Frontal cortex (tissue), 4 donors: ENCODE measurements around the gene SSUH2. TPM values are rescaled to one million over a fixed set of nuclear protein-coding genes. Genes with fewer than 3 reads are reported as not detected.
"Not testable (repeated sequence)": the region's sequence is repeated elsewhere in the genome, so short reads cannot be mapped to it uniquely, and the experiment has no call there.

ENCODE experiments used
- DNase-seq, 2 donors: peaks; one replicate each; pipeline ENCODE4 v3.0.0; 2012; ENCODE audit warnings: low spot score in 2 of 2
- FAIRE-seq: peaks from 2 replicates; lab custom pipeline; 2012; peaks lifted over from hg19 to GRCh38; lab: Jason Lieb, UNC
- total RNA-seq: library from RNA; depleted of rRNA; stranded (reverse); fragments of >200 nt; gene quantifications from one replicate; pipeline ENCODE4 v1.2.3, GENCODE V29; 2014
- donor health status: control.
- donor health status: control.
- donor health status: control.

Gene SSUH2
- total RNA-seq, 1 donor from 2014 or later, result 0.41 TPM

DNA sequence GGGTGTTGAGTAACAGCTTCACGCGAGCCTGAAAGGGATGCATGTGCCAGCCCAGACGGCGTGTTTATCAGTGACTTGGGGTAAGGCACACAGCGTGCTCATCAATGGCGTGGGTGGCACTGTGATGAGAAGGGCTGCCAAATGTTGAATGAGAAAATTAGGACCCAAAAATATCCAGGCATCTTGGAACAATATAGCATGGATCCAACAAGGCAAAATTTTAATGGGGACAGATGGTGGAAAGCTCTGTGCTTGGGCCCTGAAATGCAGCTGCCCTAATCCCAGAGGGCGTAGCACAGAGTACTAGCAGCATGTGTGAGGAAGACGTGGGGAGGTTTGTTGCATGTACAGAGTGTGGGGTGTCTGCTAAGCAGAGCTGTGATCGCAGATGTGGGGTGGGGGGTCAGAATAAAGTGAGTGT lies 48.9 kb downstream of the SSUH2 start:
- no peak for DNase-seq

DNA sequence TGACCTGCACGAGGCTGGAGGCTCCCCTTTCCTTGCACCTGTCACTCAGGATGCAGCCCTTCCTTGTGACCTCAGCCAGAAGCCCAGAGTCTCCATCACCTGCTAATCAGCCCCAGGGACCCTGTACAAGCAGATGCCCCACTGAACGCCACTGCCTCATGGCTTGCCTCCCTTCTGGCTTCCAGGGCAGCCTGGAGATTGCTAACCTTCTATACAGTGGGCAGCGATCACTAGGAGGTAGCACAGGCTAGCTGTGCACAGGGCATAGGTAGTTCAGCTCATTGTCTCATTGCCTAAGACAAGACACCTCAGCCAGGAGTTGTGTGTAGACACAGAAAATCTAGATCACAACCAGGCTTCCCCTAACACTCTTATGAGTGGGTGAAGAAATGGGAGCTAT lies 49.3 kb downstream of the SSUH2 start:
- no peak for FAIRE-seq
- DNase-seq, result no peak

More for the DNA sequence above, 48.9 kb downstream of the SSUH2 start:
- FAIRE-seq, result no peak

DNA sequence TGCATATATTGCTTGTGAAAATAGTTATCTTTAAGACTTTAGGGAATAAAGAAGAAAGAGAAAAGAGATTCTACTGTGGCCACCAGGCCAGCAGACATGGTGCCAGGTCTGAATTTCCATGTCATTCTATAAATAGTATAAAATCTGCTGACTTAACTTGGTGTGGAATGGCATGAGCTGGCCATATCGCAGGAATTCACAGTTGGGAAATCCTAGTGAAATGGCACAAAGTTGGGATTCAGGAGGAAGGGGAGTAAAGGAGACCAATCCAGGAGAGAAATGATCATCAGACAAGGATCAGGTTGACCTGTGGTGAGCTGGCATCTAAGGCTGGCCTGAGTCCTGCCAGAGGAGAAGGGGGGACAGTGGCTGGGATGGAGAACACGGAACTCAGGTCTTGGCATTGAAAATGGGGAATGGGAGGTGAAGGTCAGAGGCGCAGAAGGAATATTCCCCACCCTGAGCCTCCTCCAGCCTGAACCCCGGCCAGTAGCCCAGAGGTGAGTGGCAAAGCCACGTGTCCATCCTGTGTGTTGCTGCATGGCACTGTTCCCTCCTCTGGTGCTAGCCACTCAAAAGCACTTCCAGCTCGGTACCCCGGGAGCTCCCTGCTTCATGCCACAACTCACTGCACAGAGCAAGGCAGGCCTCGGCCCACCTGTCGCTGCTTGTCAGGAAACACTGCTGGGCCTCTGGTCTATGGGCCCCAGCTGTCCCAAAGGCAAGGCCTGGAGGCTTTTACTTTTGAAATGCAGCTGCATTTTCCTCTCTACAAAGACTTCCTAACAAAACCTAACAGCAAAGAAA lies 51.4 kb downstream of the SSUH2 start:
- FAIRE-seq, result no peak

DNA sequence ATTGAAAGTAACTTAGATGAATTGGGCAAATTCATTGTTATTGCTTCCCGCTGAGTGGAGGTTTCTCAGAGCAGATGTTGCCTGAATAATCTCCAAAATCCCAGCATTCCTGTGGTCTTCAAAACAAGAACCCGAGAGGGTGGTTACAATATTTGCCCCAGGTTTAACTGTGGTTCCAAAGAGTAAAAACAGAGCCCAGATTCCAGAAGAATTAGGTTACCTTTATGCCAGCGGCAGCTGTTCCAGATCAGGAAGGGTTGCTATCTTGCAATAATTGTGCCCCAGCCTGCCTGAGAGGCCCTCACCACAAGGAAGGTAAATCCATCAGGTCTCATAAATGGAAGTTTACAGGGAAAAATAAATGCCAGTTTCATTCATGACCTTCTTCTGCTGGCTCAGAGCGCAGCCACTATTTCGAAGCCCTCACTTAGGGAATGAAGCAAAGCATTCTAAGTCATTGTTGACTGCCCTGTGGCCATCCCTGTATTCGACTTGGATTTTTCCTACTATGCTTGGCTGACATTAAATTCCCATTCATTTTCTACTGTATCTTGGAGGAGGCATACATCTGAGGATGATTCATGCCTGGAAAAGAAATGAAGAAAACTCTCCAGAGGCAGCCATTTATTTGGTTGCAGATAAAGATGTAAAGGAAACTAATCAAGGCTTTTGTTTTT lies 54.6 kb downstream of the SSUH2 start:
- FAIRE-seq, result no peak
- DNase-seq, result no peak

More for the DNA sequence above, 51.4 kb downstream of the SSUH2 start:
- DNase-seq, result no peak

DNA sequence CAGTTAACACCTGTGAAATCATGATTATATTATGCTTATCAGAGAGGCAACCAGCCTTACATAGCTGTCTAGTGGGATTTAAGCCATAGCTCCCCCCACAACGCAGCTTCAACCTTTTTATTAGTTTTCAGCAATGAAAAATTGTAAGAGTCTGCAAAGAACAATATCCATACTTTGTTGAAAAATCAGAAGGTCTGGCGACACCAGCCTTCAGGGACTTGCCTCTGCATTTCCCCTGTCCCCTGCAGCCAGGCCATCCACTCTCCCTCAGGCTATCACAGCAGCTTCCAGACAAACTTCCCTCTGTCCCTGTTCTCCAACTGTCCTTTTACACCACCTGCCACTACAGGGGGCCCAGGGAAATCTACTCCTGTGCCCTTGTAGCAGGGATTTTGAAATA lies 59.9 kb downstream of the SSUH2 start:
- DNase-seq (no peak), FAIRE-seq (no peak)

DNA sequence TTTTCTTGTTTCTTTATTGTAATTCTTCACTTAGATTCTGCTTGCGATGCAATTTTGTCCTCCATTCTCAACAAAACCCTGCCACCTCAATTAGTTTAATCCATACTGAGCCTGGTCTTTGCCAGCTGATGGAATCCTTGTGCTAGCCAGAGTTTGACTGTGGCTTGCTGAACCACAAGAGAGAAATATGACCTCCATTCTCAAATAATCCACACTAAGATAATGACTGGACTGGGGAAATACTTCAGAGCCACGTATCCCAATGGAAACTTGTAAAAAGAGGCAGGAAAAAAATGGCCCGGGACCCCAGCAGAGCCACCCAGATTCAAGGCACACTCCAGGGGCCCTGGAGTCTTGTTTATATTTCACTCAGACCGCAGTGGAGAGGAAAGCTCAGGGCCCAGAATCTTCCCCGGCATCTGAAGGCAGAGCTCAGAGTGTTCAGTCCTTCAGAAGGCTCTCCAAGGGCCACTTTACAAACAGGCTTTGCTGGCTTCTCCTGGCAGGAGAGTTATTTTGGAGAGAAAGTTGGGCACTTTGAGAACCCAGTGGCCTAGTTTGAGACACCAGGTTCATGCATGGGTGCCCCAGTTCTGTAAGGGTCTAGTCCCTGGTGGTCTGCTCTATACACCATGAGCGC lies 62.7 kb downstream of the SSUH2 start:
- no peak for FAIRE-seq
- no peak for DNase-seq

DNA sequence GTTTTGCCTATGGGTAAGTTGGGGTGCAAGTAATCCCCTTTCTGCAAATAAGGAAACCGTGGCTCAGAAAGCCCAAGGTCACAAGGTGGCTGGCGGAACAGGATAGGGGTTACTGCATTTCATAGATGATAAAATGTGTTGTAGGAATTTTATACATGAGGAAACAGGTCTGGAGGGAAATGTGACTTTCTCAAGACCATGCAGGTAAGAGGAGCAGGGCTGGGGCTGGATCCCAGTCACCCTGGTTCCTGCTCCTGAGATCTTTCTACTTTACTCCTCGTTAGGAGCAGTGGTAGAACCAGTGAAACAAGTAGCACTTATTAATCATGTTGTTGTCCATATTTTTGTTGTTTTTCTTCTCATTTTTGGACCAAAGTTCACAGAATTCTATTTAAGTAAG lies 63.2 kb downstream of the SSUH2 start:
- FAIRE-seq (no peak), DNase-seq (no peak)

DNA sequence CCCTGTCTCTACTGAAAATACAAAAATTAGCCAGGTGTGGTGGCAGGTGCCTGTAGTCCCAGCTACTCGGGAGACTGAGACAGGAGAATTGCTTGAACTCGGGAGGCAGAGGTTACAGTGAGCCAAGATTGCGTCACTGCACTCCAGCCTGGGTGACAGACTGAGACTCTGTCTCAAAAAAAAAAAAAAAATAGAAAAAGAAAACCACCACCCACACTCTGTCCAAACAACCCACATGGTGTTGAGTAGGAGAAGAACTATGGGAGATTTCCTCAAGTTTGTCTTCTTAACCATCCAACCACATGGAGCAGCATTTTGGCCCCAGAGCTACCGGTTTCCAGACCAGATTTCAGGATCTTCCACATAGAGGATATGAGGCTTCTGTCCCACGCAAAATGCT lies 64.2 kb downstream of the SSUH2 start:
- not testable (repeated sequence) for DNase-seq, FAIRE-seq

DNA sequence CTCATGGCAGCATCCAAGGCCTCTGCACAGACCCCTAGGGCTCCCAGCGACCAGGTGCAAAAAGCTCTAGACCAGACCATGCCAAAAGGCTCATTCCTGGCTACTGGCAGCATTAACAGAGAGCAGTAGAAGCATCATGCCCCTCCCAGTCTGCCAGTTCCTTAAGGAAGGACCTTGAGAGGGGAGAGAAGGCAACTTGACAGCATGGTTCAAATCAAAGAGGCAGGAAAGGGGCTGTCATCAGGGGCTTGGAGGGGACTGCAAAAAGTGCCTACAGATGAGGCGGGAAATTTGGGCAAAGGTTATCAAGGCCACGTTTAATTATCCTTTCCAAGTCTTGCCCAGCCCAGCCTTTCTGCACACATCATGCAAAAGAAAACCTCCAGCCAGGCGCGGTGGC lies 64.7 kb downstream of the SSUH2 start:
- DNase-seq, result no peak
- no peak for FAIRE-seq

DNA sequence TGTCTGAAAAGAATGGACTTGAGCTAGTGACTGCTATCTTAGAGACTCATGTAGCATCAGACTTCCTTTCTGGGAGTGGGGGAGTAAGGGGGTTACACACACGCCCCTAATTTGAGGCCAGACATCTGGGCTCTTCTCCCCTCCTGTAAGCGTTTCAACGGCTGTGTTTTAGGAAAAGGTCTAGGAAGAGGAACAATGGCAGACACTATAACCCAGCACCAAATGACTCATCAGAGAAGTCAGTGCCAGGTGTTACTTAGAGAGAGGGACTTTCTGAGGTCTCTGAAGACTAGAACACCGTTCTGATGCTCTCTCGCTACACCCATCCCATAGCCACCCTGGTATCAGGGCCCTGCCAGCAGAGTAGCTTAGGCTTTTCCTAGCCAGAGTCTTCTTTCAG lies 65.5 kb downstream of the SSUH2 start:
- FAIRE-seq, result no peak

DNA sequence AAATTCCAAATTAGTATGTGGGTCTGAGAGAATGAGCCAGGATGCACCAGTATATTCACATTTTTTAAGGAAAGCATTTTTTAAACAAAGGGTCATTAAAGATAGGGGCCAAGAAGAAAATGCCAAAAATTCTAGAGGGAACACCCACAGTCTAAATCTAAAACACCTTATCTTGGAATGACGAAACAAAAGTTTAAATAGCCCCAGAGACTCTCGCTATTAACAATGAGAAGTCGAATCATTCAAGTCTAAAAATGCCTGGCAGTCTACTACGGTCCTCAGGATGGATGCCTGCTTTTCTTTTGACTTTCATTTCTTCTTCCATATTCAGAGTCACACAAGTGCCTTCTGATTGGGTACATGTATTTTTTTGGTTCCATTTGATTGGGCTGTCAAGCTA lies 66.3 kb downstream of the SSUH2 start:
- DNase-seq, result no peak
- no peak for FAIRE-seq

More for the DNA sequence above, 65.5 kb downstream of the SSUH2 start:
- no peak for DNase-seq

DNA sequence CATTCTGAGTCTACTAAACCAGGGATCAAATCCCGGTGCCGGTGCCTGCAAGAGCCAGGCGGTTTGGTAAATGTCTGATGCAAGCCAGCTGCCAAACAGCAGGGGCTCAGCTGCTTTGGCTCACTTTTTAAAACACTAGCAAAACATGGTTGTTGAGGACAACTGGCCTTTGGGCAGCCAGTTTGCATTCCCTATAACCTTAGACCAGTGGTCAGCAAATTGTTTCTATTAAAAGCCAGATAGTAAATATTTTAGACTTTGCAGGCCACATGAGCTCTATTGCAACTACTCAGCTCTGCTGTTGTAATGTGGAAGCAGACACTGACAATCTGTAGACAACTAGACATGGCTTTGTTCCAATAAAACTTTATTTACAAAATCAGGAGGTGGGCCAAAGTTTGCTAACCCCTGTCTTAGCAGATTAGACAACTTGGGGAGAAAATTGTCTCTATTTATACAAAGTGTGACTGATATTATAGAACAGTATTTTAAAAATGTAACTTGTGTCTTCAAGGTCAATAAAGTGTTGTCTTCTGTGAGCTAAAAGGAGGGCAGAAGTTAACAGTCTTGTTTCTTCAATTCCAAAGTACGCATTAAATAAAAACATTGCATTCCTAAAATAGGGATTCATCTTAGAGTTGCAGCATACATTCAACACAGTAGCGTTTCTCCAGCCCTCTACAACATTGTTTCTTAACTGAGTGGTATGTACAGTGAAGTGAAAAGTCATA lies 67.6 kb downstream of the SSUH2 start:
- DNase-seq, result no peak

DNA sequence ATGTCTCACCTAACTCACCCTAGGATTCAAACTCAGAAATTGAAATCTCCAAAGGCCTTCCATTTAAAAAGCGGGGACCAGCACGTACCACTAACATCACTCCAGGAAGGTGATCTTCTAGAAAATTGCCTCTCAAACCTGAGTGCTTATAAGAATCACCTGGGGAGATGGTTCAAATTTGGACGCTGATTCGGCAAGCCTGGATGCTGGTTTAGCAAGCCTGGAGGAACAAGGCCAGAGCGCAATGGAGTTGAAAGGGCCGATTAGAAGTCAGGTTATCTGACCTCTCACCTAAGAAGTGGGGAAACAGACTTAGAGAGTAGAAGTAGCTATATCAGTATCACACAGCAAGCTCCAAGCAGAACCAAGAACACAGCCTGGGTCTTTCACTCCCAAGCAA lies 68.2 kb downstream of the SSUH2 start:
- FAIRE-seq (no peak), DNase-seq (no peak)

More for the DNA sequence above, 67.6 kb downstream of the SSUH2 start:
- no peak for FAIRE-seq

DNA sequence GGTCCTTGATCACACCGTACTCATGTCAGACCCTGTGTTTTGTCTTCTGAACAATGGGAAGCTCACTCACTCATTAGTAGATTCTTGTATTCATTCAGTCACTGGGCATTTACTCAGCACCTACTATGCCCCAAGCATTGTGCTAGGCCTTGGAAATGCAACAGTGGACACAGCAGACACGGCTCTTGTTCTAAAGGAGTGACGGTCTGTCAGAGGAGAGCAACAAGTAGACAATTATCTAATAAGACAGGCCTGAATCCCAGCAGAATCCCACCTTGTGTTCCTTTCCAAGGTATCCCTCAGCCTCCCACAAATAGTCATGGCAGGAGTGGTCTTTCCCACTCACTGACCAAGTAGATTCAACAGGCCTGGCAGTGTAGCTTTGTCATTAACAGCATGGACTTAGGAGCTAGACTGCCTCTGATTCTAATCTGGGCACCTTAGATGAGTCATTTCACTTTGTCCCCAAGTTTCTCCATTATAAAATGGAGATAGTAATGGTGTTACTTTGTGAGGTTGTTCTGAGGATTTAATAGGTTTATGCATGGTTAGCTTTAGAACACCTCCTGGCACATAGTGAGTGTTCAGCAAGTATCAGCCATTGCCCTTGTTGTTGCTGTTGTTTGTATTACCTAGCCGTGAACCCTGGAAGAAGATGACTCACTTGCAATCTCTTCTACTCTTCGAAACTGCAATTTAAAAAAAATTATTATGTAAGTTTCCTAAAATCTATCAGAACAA lies 69.1 kb downstream of the SSUH2 start:
- no peak for DNase-seq
- no peak for FAIRE-seq

DNA sequence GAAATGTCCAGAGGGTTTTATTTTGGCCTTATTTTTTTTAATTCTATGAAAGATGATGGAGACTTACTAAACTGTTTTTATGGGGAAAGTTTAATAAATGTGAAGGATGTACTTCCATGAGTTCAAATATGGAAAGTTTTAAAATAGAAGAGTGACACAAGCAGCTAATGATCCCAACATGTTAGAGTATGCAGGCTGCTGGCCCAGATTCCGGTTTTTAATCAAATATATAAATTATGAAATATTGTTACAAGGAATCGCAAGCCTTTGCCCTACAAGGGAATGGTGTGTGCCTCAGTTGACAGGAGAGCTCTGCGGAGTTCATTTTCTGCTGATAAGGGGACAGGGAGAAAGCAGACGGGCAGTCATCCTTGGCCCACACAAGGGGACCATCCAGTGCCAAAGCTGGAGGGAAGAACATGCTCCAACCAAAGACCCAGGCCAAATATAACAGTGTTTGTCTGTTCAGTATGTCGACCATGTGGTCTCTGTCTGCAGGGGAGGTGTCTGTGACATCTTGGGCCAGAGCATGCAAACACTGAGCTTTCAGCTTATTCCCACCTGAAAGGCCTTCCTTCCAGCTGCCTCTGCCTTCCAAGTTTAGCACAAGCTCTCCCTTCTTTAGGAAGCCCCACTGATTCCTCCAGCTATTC lies 69.8 kb downstream of the SSUH2 start:
- no peak for FAIRE-seq

DNA sequence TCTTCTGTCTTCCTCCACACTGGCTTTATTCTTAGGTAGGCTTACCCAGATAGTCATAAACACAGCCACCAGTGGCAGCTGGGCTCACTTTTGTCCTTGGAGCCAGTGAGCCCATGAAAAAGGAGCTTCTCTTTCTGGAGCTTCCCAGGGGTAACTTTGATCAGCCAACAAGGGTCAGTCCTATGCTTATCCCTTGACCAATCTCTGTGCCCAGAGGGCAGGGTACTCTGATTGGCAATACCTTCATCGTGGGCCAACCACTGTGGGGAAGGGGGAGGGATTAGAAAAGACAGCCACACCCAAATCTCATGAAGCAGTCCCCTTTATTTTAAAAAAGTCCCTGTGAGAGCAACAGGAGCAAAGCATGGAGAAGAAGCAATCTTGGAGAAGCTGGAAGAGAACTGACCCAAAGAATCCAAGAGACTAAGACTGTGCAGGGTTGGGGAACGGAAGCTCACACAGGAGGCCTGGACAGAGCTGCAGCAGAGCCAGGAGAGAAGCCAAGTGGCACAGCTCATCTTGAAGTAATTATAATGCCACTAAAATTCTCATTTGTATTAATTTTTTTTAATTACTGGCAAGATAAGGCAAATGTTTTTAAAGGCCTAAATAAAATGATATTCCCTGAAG lies 70.4 kb downstream of the SSUH2 start:
- FAIRE-seq (no peak), DNase-seq (no peak)

More for the DNA sequence above, 69.8 kb downstream of the SSUH2 start:
- DNase-seq, result no peak

DNA sequence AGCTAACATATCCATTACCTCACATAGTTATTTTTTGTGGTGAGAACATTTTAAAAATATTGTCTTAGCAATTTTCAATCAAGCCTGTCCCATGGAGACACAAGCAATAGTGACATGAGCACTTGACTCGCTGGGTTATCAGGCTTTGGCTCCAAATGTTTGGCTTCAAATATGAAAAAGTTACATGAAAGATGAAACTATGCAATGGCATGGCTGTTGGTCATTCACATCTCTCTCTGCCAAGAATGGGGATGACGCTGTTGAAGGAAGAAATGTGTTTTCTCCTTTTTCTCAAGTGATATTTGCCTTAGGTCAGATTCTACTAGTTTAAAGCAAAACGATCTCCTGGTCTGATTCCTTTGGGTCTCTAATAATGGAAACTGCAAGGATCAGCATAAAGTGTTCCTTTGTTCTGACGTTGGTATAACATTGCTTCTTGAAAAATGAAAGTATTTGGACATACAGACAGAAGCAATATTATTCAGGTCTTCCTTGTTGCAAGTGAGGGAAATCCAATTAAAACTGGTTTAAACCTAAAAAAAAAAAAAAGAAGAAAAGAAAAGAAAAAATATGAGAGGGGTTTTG lies 71.2 kb downstream of the SSUH2 start:
- FAIRE-seq (no peak), DNase-seq (no peak)

DNA sequence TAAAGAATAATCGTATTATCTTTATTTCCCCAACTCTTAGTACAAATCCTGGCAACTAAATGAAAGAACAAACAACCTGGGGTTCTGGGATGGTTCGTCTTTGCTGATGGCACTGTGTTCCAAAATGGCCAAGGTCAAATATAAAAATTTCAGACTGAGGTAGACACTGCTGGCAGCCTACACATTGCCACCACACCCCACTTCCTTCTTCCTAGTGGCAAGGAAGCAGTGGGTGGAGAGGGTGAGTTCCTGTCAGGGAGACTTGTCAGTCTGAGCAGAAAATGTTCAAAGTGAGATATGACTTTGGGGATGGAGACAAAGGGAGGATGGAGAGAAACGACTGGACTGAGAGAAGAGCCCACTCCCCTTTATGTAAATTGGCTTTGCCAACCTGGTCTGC lies 73.3 kb downstream of the SSUH2 start:
- no peak for FAIRE-seq
- no peak for DNase-seq
